ENCODE measurements around the gene RNF5.
"Not testable (repeated sequence)": the region's sequence is repeated elsewhere in the genome, so short reads cannot be mapped to it uniquely, and the experiment has no call there.

Gene RNF5

DNA sequence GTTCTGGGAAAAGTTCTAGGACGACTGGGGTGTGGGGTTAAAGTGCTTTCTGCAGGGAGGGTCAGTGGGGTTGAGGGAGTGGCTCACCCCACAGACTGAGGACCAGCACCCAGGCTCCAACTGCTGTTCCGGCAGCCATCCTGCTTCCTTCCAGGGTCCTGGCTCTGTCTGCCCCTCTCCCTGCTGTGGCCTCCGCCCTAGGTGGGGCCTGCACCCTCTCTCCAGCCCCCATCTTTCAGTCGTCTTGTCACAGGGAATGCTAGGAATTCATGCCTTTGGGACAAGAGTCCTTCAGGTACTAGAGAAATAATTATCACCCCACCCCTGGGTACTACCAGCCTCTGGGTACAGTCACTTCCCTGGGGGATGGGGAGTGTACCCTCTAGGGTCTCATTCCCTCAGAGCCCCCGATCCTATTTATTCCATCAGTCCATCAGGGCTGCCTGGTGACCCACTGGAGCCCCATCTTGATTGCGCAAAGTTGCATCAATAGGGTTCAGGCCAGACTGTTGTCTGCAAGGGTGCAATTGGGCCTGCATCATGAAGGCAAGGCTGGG is 6.0 kb downstream of the RNF5 start, which contains the start of gene AGER:
TSS of gene AGER (minus strand) at position 170 of the 557 bp plus-strand sequence. CDS start at position 139, 31 bp downstream.
- Mint-ChIP-seq H3K27ac (peak within 1 kb of the TSS; percentile 95 to 96), H3K27me3 (no peaks in the 10 kb centered on the region), H3K9me3 (no peaks in the 10 kb centered on the region), H3K4me1 (ENCODE audit: low read depth in 2 of 2) (peaks cover 43 to 54% of the 10 kb centered on the region in 2 donors), H3K4me3 (no peak within 1 kb of the TSS), H3K36me3 (ENCODE audit: insufficient read depth) (peaks cover 67% of the 10 kb centered on the region)
- no peak for ATAC-seq (replicated peaks)
- no peak for DNase-seq

DNA sequence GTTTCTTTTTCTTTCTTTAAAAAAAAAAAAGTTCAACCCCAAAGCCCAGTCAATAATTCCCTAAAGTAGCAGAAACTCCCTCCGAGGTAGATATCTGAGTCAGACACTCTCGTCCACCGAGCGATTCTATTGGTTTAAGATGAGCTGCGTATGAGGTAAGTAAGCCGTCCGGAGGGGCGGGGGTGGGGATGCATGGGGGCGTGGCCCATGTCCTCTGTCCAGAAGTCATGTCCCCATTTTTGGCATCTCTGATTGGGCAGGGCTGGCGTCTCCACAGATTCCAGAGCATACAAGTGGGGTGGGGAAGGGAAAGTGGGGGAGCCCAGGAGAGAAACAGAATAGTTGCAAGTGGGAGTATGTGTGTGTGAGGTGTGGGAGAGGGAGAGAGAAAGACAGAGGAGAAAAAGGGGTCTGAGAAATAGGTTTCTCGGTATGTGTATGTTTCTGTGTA is 7.5 kb downstream of the RNF5 start:
- ATAC-seq (replicated peaks) (peak; percentile 76), DNase-seq (peak in 2 of 3 experiments; percentile 29)
- H3K27ac Mint-ChIP-seq = peak overlapping the region; percentile 95 to 96
- not testable (repeated sequence) for H3K9me3 Mint-ChIP-seq, H3K27me3 Mint-ChIP-seq
- H3K36me3 Mint-ChIP-seq (ENCODE audit: insufficient read depth) = peaks cover 70% of the 10 kb centered on the region
- H3K4me3 Mint-ChIP-seq = peak overlapping the region; percentile 25 to 60
- H3K4me1 Mint-ChIP-seq (ENCODE audit: low read depth in 2 of 2) = peaks cover 40 to 46% of the 10 kb centered on the region in 2 donors

DNA sequence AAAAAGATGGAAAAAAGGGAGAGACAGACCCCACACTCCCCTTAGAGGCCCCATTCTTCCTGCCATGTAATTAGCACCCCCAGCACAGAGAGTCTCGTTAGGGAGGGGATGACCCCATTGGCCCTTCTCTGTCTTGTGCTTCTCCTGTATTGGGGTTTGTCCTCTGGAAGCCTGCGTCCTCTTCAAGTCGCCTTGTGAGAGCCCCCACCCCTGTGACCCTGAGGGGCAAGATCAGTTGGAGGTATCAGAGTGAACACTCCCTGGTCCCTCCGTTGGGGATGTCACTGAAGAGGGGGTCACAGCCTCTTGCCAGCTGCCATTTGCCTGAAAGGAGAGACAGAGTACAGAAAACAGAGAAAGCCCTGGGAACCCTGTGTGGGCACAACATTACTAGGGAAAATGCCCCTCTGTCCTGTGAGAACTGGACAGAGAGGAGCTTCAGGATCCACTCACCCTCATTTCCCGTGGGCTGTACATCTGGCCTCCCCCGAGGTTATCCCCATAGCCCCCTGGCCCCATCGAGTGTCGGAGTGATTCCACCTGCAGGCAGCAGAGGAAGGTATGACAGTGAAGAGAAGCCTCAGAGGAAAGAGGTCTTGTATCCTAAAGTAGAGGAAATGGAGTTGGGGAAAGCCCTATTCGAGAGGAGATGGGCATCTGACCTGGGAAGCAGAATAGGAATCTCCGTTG is 8.1 kb downstream of the RNF5 start:
- H3K27me3 Mint-ChIP-seq; ATAC-seq (replicated peaks); H3K9me3 Mint-ChIP-seq; DNase-seq: not testable (repeated sequence)
- H3K4me1 Mint-ChIP-seq (ENCODE audit: low read depth in 2 of 2) = peaks cover 45 to 46% of the 10 kb centered on the region in 2 donors
- peak overlapping the region; percentile 51 to 60 for H3K4me3 Mint-ChIP-seq
- H3K36me3 Mint-ChIP-seq (ENCODE audit: insufficient read depth) = peaks cover 68% of the 10 kb centered on the region
- H3K27ac Mint-ChIP-seq = peak overlapping the region; percentile 95 to 96

DNA sequence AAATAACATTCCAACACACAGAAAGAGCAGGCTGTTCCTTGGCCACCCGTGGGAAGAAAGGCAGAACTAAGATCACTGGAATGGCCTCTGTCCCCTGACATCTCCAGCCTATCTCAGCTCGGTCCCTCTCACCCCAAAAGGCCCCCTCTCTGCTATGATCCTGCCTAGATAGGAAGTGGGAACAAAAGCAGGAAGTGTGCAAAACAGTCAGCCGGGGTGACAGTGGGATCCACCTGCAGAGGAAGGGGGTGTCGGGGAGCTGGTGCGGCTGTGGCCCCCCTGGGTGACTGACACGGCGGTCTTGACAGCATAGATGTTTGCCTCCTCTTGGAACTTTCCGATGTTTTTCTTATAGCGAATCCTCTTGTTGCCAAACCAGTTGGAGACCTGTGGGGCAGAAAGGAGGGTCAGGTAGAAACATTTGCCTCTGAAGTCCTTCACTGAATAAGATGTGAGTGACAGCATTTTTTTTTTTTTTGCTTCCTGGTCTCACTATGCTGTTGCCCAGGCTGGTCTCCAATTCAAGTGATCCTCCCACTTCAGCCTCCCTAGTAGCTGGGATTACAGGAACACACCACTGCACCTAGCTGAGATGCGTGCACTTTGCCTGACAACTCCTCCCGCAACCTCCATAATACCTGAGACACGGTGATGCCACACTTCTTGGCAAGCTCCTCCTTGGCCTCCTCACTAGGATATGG is 9.0 kb downstream of the RNF5 start:
- Mint-ChIP-seq H3K27ac (peak overlapping the region; percentile 95 to 98), H3K9me3 (no peaks in the 10 kb centered on the region), H3K4me1 (ENCODE audit: low read depth in 2 of 2) (peaks cover 51 to 53% of the 10 kb centered on the region in 2 donors), H3K36me3 (ENCODE audit: insufficient read depth) (peaks cover 68% of the 10 kb centered on the region), H3K4me3 (peak overlapping the region; percentile 30 to 95), H3K27me3 (no peaks in the 10 kb centered on the region)
- no peak for ATAC-seq (replicated peaks)
- no peak for DNase-seq

DNA sequence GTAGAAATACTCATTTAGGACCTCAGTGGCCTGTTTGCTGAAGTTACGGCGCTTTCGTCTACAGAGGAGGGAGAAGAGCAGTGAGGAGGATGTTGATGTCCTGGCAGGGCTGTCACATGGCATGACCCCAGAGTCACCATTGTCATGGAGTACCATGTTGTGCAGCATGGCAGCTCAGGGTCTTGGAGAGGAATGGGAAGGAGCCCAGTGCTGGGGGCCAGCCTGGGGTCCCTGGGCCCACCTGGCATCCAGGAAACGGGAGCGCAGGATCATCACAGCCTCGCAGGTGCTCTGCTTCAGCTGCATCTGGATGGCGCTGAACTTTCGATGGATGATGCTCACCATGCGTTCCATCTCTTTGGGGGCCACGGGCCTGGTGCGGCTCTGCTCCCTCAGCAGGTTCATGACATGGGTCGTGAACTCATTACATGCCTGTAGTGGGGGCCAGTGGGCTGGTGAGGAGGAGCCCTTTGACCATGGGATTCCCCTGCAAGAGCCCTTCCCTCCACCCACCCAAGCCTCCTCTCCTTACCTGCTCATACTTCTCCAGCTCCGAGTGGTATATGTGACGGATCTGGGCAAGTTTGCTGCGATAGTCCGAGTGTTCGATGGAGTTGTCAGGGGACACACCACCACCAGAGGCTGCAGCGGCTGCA is 9.6 kb downstream of the RNF5 start:
- not testable (repeated sequence) for H3K27me3 Mint-ChIP-seq; ATAC-seq (replicated peaks); DNase-seq; H3K9me3 Mint-ChIP-seq
- H3K4me1 Mint-ChIP-seq (ENCODE audit: low read depth in 2 of 2) = peaks cover 54 to 57% of the 10 kb centered on the region in 2 donors
- H3K4me3 Mint-ChIP-seq = peak overlapping the region; percentile 95 to 99
- peak overlapping the region; percentile 96 to 98 for H3K27ac Mint-ChIP-seq
- H3K36me3 Mint-ChIP-seq (ENCODE audit: insufficient read depth) = peaks cover 65% of the 10 kb centered on the region

DNA sequence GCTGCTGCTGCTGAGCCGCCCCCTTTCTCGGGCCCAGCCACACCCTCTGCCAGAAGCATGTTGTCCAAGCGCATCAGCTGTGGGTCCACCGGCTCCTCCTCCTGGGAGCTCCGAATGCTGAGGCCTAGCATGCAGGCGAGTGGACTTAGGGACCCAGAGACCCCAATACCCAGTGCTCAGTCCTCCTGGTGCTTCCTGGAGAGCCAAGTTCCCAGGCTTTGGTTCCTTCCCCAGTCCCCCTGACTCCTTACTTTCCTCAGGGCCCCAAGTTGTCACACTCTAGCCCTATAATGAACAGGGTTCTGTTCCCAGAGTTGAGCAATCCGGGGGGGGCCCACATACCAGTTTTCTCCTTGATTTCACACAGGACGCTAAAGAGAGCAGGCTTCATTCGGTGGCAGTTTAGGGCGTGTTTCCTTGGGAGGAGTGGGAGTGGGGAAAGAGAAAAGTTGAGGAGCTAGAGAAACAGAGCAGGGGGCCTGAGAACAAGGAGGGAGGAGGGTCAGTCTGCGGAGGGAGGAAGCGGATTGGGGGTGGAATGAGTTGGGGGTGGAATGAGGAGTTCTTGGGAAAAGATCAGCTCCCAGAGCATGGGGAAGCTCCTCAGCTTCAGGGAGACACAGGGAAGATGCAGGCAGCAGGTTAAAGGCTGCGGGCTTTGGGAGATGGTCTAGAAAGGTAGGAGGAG is 10.3 kb downstream of the RNF5 start:
- H3K27ac Mint-ChIP-seq = peak overlapping the region; percentile 96 to 98
- H3K9me3 Mint-ChIP-seq = no peaks in the 10 kb centered on the region
- H3K27me3 Mint-ChIP-seq = no peaks in the 10 kb centered on the region
- H3K36me3 Mint-ChIP-seq (ENCODE audit: insufficient read depth) = peaks cover 65% of the 10 kb centered on the region
- peak overlapping the region; percentile 95 to 99 for H3K4me3 Mint-ChIP-seq
- ATAC-seq (replicated peaks) (no peak), DNase-seq (no peak)
- H3K4me1 Mint-ChIP-seq (ENCODE audit: low read depth in 2 of 2) = peaks cover 57 to 62% of the 10 kb centered on the region in 2 donors

DNA sequence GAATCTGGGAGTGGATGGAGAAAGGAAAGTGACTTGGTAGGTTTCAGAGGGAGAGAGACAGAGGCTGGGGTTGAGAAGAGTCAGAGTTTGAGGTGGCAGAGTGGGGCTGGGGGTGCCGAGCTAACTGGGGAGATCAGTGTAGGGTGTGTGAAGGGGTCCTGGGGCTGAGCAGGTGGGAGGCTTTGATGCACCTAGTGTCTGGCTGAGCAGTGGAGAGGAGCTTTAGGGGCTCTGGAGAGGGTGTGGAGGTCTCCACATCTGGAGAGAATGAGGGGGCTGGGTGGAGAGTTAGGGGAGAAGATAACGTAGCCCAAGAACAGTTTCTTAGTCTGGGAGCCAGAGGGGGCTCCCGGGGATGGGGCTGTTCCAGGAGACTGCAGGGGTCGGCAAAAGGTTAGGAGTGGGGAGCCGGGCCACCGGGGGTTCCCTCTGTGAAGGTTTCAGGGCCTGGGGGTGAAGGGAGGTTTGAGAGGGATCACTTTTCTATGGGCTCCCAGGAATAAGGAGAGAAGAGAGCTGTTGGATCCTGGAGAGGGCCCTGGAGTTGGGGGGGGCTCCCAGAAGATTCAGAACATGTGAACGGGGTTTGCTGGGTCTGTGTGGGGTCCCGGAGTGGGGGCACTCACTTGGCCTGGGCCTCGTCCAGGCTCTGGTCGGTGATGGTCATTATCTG is 11.0 kb downstream of the RNF5 start:
- DNase-seq = no peak
- ATAC-seq (replicated peaks) = no peak
- H3K4me1 Mint-ChIP-seq (ENCODE audit: low read depth in 2 of 2) = peaks cover 61 to 69% of the 10 kb centered on the region in 2 donors
- H3K9me3 Mint-ChIP-seq = no peaks in the 10 kb centered on the region
- H3K27me3 Mint-ChIP-seq = no peaks in the 10 kb centered on the region
- peaks cover 61% of the 10 kb centered on the region for H3K36me3 Mint-ChIP-seq (ENCODE audit: insufficient read depth)
- peak overlapping the region; percentile 95 to 99 for H3K4me3 Mint-ChIP-seq
- peak overlapping the region; percentile 96 to 98 for H3K27ac Mint-ChIP-seq

DNA sequence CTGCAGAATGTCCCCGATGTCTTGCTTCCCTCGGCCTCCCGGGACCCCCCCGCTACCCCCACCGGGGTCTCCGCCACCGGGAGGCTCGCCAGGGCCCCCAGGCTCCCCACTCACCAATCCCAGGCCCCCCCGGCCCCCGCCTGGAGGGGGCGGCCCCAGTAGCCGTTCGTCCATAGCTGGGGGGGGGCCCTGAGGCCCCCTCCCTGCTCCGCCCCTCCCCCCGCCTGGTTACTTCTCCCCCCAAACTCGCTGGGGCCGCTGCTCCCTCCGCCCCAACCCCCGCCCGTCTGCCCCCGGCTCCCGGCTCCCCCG is 11.5 kb downstream of the RNF5 start:
- no peak for DNase-seq
- Mint-ChIP-seq H3K27me3 (no peaks in the 10 kb centered on the region), H3K9me3 (no peaks in the 10 kb centered on the region), H3K36me3 (ENCODE audit: insufficient read depth) (peaks cover 57% of the 10 kb centered on the region), H3K4me3 (peak overlapping the region; percentile 95 to 99), H3K4me1 (ENCODE audit: low read depth in 2 of 2) (peaks cover 64 to 74% of the 10 kb centered on the region in 2 donors), H3K27ac (peak overlapping the region; percentile 96 to 98)
- ATAC-seq (replicated peaks) = no peak

DNA sequence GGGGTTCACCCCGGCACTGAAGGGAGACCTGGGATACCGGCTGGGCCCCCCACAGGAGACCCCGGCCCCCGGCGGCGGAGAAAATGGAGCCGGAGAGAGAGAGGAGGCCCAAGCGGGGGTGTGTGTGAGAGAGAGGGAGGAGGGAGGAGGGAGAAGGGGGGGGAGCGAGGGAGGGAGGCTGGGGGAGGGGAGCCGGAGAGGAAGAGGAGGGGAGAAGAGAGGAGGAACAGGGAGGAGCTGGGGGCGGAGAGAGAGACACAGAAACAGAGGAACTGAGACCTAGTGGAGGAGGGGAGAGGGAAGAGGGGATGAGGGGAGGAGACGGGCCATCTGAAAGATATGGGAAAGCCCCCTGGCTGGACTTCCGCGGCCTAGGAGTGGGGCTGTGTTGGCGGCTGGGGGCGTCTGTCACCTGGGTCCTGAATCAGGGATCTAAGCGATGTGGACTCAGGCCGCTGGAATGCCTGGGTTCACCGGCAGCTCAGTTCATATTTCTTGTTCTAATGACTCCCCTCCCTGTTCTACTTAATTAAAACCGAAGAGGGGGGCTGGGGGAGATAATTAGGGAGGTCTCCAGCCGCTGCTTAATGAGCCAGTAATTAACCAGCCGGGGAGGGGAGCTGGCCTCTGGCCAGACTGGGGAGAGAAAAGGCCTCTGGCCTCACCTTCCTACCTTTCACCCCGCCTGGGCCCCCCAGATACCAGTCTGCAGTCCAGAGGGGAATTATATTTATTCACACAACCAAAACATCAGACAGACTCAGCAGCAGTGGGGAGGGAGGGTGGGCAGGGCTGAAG is 12.0 kb downstream of the RNF5 start, which contains the start of gene PBX2:
TSS of gene PBX2 (minus strand) at position 149 of the 798 bp plus-strand sequence. CDS start 287 bp downstream, outside the sequence.
- H3K4me1 Mint-ChIP-seq (ENCODE audit: low read depth in 2 of 2) = peaks cover 70 to 80% of the 10 kb centered on the region in 2 donors
- H3K27ac Mint-ChIP-seq = peak within 1 kb of the TSS; percentile 96 to 98
- no peaks in the 10 kb centered on the region for H3K27me3 Mint-ChIP-seq
- H3K9me3 Mint-ChIP-seq = no peaks in the 10 kb centered on the region
- H3K36me3 Mint-ChIP-seq (ENCODE audit: insufficient read depth) = peaks cover 54% of the 10 kb centered on the region
- ATAC-seq (replicated peaks) (peak; percentile 57), DNase-seq (peak; percentile 47 to 62 (median 53))
- H3K4me3 Mint-ChIP-seq = peak within 1 kb of the TSS; percentile 95 to 99

DNA sequence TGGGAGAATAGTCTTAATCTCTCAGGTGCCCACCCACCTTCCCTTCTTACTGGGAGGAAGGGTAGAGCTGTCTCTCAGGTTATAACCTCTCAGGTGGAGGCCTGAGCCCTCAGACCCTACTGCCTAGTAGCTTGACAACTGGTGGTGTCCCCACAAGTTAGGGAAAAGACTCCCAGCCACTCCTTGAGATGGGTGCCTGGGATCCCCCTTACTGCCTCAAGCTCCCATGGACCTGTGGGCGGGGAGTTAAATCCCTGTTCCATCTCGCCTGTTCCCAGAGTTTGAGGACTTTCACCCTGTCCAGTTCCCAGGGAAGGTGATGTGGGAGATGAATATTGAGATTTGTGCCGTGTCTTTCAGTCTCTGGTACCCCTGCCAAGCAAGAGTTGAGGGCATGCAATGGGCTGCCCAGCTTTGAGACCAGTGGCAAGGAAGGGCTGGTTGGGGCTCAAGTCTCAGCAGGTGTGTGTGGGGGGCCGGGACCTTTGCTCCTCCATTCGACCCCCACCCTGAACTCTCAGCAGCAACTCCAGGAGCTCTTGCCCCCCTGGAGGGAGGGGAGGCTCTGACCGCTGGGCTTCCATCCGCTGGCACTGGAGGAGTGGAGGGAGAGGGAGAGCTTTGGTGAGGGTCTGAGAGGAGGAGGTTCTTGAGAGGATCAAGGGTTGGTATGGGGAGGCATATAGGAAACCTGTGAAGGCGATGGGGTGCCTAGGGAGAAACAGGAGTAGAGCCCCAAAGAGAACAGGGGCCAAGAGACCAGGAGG is 12.9 kb downstream of the RNF5 start:
- Mint-ChIP-seq H3K27ac (peak overlapping the region; percentile 96 to 98), H3K4me1 (ENCODE audit: low read depth in 2 of 2) (peaks cover 69 to 75% of the 10 kb centered on the region in 2 donors), H3K27me3 (no peaks in the 10 kb centered on the region), H3K4me3 (peak overlapping the region; percentile 95 to 99), H3K9me3 (no peaks in the 10 kb centered on the region), H3K36me3 (ENCODE audit: insufficient read depth) (peaks cover 51% of the 10 kb centered on the region)
- no peak for ATAC-seq (replicated peaks)
- DNase-seq = no peak

Measured in effector memory CD8-positive, alpha-beta T cell (primary cell).